ENCODE measurements around the gene ZFAND2A.
"Not testable (repeated sequence)": the region's sequence is repeated elsewhere in the genome, so short reads cannot be mapped to it uniquely, and the experiment has no call there.

Gene ZFAND2A

GRCh38 chr7:1117321-1117928, 42.6 kb downstream of the ZFAND2A start:
- DNase-seq (ENCODE audit: low read depth), result no peak
- no peak for TF ChIP-seq CTCF (conservative IDR thresholded peaks at IDR 0.05; ENCODE audit: control insufficient read depth, insufficient read depth, low read depth, low read length)
- H3K4me3 ChIP-seq (ENCODE audit: control insufficient read depth, low read depth, low read length), result no peak overlapping the region

DNA sequence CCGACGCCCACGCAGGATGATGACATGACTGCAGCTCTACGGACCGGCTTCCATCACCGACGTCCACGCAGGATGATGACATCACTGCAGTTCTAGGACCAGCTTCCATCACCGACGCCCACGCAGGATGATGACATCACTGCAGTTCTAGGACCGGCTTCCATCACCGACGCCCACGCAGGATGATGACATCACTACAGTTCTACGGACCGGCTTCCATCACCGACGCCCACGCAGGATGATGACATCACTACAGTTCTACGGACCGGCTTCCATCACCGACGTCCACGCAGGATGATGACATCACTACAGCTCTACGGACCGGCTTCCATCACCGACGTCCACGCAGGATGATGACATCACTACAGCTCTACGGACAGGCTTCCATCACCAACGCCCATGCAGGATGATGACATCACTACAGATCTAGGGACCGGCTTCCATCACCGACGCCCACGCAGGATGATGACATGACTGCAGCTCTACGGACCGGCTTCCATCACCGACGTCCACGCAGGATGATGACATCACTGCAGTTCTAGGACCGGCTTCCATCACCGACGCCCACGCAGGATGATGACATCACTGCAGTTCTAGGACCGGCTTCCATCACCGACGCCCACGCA, 43.5 kb downstream of the ZFAND2A start:
- DNase-seq (ENCODE audit: low read depth); H3K4me3 ChIP-seq (ENCODE audit: control insufficient read depth, low read depth, low read length): not testable (repeated sequence)

- H3K4me3 ChIP-seq (ENCODE audit: control insufficient read depth, low read depth, low read length), result not testable (repeated sequence)
- peak; percentile 59 for DNase-seq (ENCODE audit: low read depth)
These were observed 44.6 kb downstream of the ZFAND2A start for GRCh38 chr7:1115171-1116045.

DNA sequence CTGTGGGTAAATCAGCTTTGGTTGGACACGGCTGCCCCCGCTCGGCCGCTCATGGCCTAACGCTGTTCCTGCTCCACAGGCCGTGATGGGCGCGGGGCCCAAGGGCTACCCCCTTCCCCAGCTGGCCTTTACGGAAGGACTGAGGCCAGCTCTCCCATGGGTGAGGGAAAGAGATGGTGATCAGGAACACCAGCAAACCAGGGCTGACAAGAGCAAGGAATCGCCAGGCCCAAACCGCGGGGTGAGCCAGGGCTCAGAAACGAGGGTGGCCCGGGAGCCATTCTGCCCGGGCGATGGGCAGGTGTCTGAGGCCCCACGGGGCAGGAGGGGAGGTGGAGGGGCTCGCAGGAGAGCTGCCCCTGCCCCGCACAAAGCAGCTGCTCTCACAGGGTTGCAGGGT, 45.5 kb downstream of the ZFAND2A start:
- H3K4me3 ChIP-seq (ENCODE audit: control insufficient read depth, low read depth, low read length), result no peak overlapping the region
- TF ChIP-seq CTCF (conservative IDR thresholded peaks at IDR 0.05; ENCODE audit: control insufficient read depth, insufficient read depth, low read depth, low read length), result no peak
- DNase-seq (ENCODE audit: low read depth), result no peak

GRCh38 chr7:1114088-1114487, 45.9 kb downstream of the ZFAND2A start:
- TF ChIP-seq CTCF (conservative IDR thresholded peaks at IDR 0.05; ENCODE audit: control insufficient read depth, insufficient read depth, low read depth, low read length), result no peak
- H3K4me3 ChIP-seq (ENCODE audit: control insufficient read depth, low read depth, low read length), result no peak overlapping the region
- DNase-seq (ENCODE audit: low read depth), result no peak

DNA sequence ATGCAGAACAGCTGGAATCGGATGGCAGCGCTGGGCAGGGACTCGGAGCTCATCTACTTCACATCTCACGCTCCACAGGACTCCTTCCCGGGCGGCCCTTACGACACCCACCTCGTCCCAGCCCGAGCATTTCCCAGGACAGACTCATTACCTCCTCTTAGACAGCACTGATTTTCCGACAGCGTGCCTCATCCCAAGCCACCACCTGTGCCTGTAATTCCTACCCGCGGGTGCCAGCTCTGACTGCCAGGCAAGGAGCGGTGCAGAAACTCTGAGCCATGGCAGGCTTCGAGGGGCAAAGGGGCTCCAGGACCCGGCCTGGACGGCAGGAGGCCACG, 46.5 kb downstream of the ZFAND2A start:
- H3K4me3 ChIP-seq (ENCODE audit: control insufficient read depth, low read depth, low read length), result no peak overlapping the region
- TF ChIP-seq CTCF (conservative IDR thresholded peaks at IDR 0.05; ENCODE audit: control insufficient read depth, insufficient read depth, low read depth, low read length), result no peak
- no peak for DNase-seq (ENCODE audit: low read depth)

- TF ChIP-seq CTCF (conservative IDR thresholded peaks at IDR 0.05; ENCODE audit: control insufficient read depth, insufficient read depth, low read depth, low read length), result no peak
- DNase-seq (ENCODE audit: low read depth), result no peak
These were observed 47.1 kb downstream of the ZFAND2A start for GRCh38 chr7:1112625-1113547.

More at GRCh38 chr7:1112625-1113547, 47.1 kb downstream of the ZFAND2A start:
- H3K4me3 ChIP-seq (ENCODE audit: control insufficient read depth, low read depth, low read length), result no peak overlapping the region
